ENCODE data around the gene HEPN1.

Gene HEPN1

DNA sequence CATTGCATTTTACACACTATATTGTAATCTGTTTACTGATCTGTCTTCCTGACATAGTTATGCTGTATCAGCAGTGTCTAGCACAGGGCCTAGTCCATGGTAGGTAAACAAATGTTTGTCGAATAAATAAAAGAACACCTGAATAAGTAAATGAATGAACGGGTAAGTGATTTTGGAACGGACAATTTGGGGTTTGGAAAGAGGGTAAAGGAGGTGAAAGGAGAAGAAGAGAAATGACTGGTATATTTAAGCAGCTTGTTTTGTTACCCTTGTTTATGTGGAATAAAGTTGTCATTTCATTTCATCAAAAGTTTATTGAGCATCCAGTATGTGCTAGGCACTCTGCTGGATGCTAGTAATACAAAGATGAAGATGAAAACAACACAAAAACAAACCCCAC lies at the start of gene HEPN1:
TSS of gene HEPN1 (plus strand) at position 301 of the 400 bp plus-strand sequence.
- DNase-seq, result no peak

- no peak for DNase-seq
Measured at GRCh38 chr11:124869331-124869730, 49.7 kb upstream of the HEPN1 start.

GRCh38 chr11:124869856-124870387 lies 49.1 kb upstream of the HEPN1 start:
- no peak for DNase-seq

GRCh38 chr11:124870430-124870829 lies 48.6 kb upstream of the HEPN1 start:
- DNase-seq, result no peak

DNA sequence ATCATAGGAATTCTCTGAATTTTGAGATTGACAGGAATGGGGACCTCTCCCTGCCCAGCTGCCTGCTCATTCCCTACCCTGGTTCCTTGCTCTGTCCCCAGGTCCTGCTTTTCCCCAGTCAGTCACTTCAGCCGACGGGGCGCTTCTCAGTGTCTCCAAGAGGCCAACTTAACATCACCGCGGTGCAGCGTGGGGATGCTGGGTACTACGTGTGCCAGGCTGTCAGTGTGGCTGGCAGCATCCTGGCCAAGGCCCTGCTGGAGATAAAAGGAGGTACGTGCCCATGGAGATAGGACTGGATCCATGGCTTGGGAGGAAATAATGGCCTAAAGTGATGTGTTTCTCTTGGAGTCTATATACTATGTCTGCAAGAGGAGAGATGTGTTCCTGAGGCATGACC lies 46.8 kb upstream of the HEPN1 start:
- no peak for DNase-seq

DNA sequence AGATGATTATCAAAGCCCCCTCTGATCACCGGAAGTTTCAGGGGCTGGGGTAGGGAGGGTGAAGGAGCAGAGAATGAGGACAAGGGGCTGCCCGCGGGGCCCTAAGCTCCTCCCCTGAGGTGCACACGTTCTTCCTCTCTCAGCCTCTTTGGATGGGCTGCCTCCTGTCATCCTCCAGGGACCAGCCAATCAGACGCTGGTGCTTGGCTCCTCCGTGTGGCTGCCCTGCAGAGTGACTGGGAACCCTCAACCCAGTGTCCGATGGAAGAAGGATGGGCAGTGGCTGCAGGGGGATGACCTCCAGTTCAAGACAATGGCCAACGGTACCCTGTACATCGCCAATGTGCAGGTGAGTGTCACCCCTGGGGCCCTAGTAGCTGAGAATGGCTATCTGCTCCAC lies 46.3 kb upstream of the HEPN1 start:
- no peak for DNase-seq

GRCh38 chr11:124873951-124874350 lies 45.1 kb upstream of the HEPN1 start:
- DNase-seq, result no peak

GRCh38 chr11:124874571-124875255 lies 44.3 kb upstream of the HEPN1 start:
- no peak for DNase-seq

GRCh38 chr11:124875401-124875800 lies 43.6 kb upstream of the HEPN1 start:
- DNase-seq, result no peak

DNA sequence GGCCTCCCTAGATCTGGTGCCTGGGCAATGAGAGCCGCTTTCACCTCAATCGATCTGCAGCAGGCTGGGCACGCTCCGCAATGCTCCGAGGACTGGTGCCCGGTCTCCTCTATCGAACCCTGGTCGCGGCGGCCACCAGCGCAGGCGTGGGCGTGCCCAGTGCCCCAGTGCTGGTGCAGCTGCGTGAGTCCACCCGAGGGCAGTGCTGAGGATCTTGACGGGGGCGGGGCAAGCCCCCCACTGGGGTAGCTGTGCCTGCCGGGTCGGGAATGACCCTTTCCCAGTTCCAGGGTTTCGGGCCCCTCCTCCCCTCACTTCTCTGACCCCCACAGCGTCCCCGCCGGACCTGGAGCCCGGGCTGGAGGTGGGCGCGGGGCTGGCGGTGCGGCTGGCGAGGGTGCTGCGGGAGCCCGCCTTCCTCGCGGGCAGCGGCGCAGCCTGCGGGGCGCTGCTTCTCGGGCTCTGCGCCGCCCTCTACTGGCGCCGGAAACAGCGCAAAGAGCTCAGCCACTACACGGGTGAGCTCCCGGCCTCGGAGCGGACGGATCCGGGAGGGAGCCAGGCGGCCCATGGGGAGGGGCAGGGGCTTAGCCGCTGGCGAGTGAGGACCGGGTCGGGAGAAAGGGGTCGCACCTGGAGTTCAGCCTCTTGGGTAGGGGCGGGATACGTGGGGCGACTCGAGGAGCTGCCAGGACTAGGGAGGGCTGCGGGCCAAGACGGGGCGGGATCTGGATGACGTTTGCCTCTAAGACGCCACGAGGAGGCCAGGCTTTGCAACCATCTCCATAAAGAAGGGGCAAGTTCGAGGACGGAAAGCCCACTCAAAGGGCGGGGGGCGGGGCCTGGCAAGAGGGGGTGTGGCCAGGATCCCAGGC lies 42.9 kb upstream of the HEPN1 start:
- DNase-seq, result peak; percentile 77

GRCh38 chr11:124876818-124877630 lies 42.0 kb upstream of the HEPN1 start:
- no peak for DNase-seq

- no peak for DNase-seq
Measured at GRCh38 chr11:124877631-124877909, 41.5 kb upstream of the HEPN1 start.

DNA sequence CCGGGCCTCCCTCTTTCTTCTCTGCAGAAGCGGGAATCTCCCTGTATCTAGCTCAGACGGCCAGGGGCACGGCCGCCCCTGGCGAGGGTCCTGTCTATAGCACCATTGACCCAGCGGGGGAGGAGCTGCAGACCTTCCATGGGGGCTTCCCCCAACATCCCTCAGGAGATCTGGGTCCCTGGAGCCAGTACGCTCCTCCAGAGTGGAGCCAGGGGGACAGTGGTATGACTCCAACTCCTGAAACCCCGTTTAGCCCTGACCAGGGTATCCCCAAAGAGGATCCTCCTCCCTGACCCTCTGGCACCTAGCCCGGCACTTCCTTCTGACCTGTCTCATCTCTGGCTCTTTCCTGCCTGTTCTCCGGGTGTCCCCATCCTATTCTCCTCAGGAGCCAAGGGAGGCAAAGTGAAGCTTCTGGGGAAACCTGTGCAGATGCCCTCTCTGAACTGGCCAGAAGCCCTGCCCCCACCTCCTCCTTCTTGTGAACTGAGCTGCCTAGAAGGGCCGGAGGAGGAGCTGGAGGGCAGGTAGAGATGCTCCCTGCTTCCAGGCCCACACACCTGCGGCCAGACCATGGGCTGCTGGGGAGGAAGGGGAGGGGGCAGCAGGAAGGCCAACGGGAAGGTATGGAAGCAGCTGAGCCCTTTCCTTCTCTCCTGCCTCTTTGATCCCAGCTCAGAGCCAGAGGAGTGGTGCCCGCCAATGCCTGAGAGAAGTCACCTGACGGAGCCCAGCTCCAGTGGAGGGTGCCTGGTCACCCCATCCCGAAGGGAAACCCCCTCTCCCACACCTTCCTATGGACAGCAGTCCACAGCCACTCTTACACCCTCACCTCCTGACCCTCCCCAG lies 40.9 kb upstream of the HEPN1 start:
- DNase-seq, result no peak

- no peak for DNase-seq
Measured at GRCh38 chr11:124878759-124879492, 40.1 kb upstream of the HEPN1 start.

DNA sequence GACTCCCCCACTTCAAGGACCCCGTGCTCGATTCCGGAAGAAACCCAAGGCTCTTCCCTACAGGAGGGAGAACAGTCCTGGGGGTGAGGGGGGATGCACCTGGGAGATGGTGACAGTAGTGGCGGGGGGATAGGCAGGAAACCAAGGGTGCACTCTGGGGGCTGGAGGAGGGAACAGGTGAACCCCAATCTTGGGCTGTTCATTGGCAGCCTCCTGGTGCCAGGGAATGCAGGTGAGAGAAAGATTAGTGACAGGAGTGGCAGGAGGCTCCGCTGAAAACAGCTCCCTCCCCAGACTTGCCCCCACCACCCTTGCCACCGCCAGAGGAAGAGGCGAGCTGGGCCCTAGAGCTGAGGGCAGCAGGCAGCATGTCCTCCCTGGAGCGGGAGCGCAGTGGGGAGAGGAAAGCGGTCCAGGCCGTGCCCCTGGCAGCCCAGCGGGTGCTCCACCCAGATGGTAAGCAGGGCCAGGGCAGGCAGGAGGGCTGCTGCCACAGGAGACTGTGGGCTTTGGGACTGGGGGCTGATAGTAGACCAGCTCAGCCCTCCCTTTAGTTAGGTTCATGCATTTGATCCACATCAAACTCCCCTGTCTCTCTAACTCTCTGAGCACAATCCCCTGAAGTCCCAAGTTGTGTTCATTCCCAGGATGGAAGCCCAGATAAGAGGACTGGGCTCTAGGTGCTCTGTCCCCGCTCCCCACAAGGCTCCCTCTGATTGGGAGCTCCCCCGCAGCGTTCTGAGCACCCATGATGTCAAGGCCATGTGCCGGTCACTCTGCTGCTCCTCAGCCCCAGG lies 39.4 kb upstream of the HEPN1 start:
- no peak for DNase-seq

GRCh38 chr11:124880290-124880611 lies 38.8 kb upstream of the HEPN1 start:
- DNase-seq, result no peak

- DNase-seq, result no peak
Measured at GRCh38 chr11:124880958-124881357, 38.1 kb upstream of the HEPN1 start.

- no peak for DNase-seq
Measured at GRCh38 chr11:124882339-124883071, 36.5 kb upstream of the HEPN1 start.

DNA sequence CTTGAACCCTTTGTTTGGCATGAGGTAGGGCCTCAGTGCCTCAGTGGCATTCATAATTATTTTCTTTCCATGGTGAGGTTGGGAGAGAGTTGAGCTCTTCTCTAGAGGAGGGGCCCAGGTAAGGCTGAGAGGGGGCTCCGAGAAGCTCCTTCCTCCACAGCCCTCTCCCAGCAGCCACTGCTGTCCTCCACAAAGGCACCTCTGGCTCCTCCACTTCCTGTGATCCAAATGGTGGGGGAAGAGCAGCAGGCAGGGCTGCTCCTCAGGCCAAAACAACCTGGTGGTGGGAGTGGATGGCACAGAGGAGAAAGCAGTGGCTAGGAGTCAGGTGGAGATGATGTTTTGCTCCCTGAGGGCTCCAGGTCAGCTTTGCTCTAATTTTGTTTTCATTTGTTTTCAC lies 34.7 kb upstream of the HEPN1 start:
- DNase-seq, result no peak

- DNase-seq, result no peak
Measured at GRCh38 chr11:124884869-124885479, 34.1 kb upstream of the HEPN1 start.
